SU-DHL-6 (cell line): Measurements from ENCODE around the gene FRY.
"Not testable (repeated sequence)": the region's sequence is repeated elsewhere in the genome, so short reads cannot be mapped to it uniquely, and the experiment has no call there.

Experiments
- H2AFZ ChIP-seq: fragments of 200-600 bp; sonication (generic); 2 replicates; pipeline ENCODE4 v1.6.1; 2014; ENCODE audit warnings: low read depth, mild to moderate bottlenecking, moderate library complexity, mixed read lengths, antibody characterized with exemption, low read length; ENCODE audit not compliant: severe bottlenecking
- H3F3A ChIP-seq: fragments of 200-600 bp; shearing (Covaris generic); 2 replicates; pipeline ENCODE4 v1.6.0; 2016; ENCODE audit warnings: antibody characterized with exemption, mild to moderate bottlenecking; ENCODE audit not compliant: insufficient read depth
- H3K27ac ChIP-seq: fragments of 200-600 bp; sonication (generic); 2 replicates; pipeline ENCODE4 v1.5.1; 2016; ENCODE audit warnings: low read depth, mild to moderate bottlenecking, low read length, moderate library complexity, mixed read lengths
- H3K27me3 ChIP-seq: fragments of 200-600 bp; sonication (generic), shearing (Covaris generic); 2 replicates; pipeline ENCODE4 v1.6.0; 2014; ENCODE audit warnings: mild to moderate bottlenecking, low read length
- H3K36me3 ChIP-seq: fragments of 200-600 bp; sonication (generic); 2 replicates; pipeline ENCODE4 v1.6.1; 2014; ENCODE audit warnings: mild to moderate bottlenecking, low read length, mixed read lengths
- H3K4me2 ChIP-seq: fragments of 300-600, 200-600 bp; shearing (Covaris generic), sonication (generic); 2 replicates; pipeline ENCODE4 v1.6.0; 2014; ENCODE audit warnings: low read length, low read depth, mild to moderate bottlenecking; ENCODE audit not compliant: poor library complexity, severe bottlenecking
- H3K4me3 ChIP-seq: fragments of 200-600 bp; sonication (generic); 2 replicates; pipeline ENCODE4 v1.5.1; 2014; ENCODE audit warnings: antibody characterized with exemption, low read length, mild to moderate bottlenecking, mixed read lengths; ENCODE audit not compliant: insufficient read depth, poor library complexity, severe bottlenecking
- H3K79me2 ChIP-seq: fragments of 200-600 bp; sonication (generic); 2 replicates; pipeline ENCODE4 v1.6.1; 2014; ENCODE audit warnings: mild to moderate bottlenecking, low read length, moderate library complexity; ENCODE audit not compliant: insufficient read depth
- H3K9ac ChIP-seq: fragments of 200-600 bp; sonication (generic); 2 replicates; pipeline ENCODE4 v1.7.0; 2014; ENCODE audit warnings: mild to moderate bottlenecking, low read length
- H3K9me2 ChIP-seq: fragments of 200-600 bp; sonication (generic); replicated peaks from 2 replicates; pipeline ENCODE4 v1.6.1; 2014; ENCODE audit warnings: low read length; ENCODE audit not compliant: insufficient read depth
- H3K9me3 ChIP-seq: fragments of 200-600 bp; sonication (generic); 2 replicates; pipeline ENCODE4 v1.6.1; 2014; ENCODE audit warnings: low read length, mixed read lengths; ENCODE audit not compliant: insufficient read depth
- H4K20me1 ChIP-seq: fragments of 200-600 bp; sonication (generic); 2 replicates; pipeline ENCODE4 v1.6.1; 2014; ENCODE audit warnings: low read depth, mild to moderate bottlenecking, antibody characterized with exemption, low read length, moderate library complexity, mixed read lengths
- CTCF ChIP-seq: fragments of 200-600 bp; sonication (generic); IDR thresholded peaks from one replicate; pipeline ENCODE4 v1.5.1; 2017; ENCODE audit warnings: antibody characterized with exemption, mild to moderate bottlenecking, low read length, moderate library complexity; ENCODE audit not compliant: insufficient read depth, poor library complexity, severe bottlenecking
- EZH2phosphoT487 ChIP-seq: fragments of 200-600 bp; sonication (generic), shearing (Covaris generic); conservative IDR thresholded peaks from 2 replicates; pipeline ENCODE4 v1.6.1; 2018; ENCODE audit warnings: mild to moderate bottlenecking, antibody characterized with exemption, low read length, moderate library complexity, mixed read lengths

The FRY gene

GRCh38 chr13:32047793-32048192 lies 16.2 kb downstream of the FRY start:
- H3K36me3 ChIP-seq = no peaks in the 10 kb centered on the region
- H2AFZ ChIP-seq = no peak overlapping the region
- no peak overlapping the region for H3K4me3 ChIP-seq
- no peak overlapping the region for H3K27ac ChIP-seq
- no peaks in the 10 kb centered on the region for H3K27me3 ChIP-seq
- no peaks in the 10 kb centered on the region for H3K9me3 ChIP-seq
- no peaks in the 10 kb centered on the region for H4K20me1 ChIP-seq
- no peaks in the 10 kb centered on the region for H3F3A ChIP-seq
- H3K79me2 ChIP-seq = no peaks in the 10 kb centered on the region
- no peak overlapping the region for H3K9ac ChIP-seq
- no peak overlapping the region for H3K4me2 ChIP-seq
- TF ChIP-seq EZH2phosphoT487 = no peak
- no peak for TF ChIP-seq CTCF
- H3K9me2 ChIP-seq = no peaks in the 10 kb centered on the region

- Histone ChIP-seq H3K9ac (no peak overlapping the region), H3K9me3 (no peaks in the 10 kb centered on the region), H3K4me3 (no peak overlapping the region), H3K79me2 (no peaks in the 10 kb centered on the region), H3K9me2 (no peaks in the 10 kb centered on the region), H3K27me3 (no peaks in the 10 kb centered on the region), H2AFZ (no peak overlapping the region), H3K36me3 (no peaks in the 10 kb centered on the region), H3K4me2 (no peak overlapping the region), H3K27ac (no peak overlapping the region), H4K20me1 (no peaks in the 10 kb centered on the region), H3F3A (no peaks in the 10 kb centered on the region)
- no peak for TF ChIP-seq CTCF
- no peak for TF ChIP-seq EZH2phosphoT487
Observed at GRCh38 chr13:32048816-32049215, 17.2 kb downstream of the FRY start.

GRCh38 chr13:32051156-32051555 lies 19.6 kb downstream of the FRY start:
- no peaks in the 10 kb centered on the region for H3K9me2 ChIP-seq
- no peak overlapping the region for H3K27ac ChIP-seq
- no peaks in the 10 kb centered on the region for H3K79me2 ChIP-seq
- H3K9ac ChIP-seq = no peak overlapping the region
- TF ChIP-seq EZH2phosphoT487 (no peak), CTCF (no peak)
- H3F3A ChIP-seq = no peaks in the 10 kb centered on the region
- no peaks in the 10 kb centered on the region for H3K9me3 ChIP-seq
- H4K20me1 ChIP-seq = no peaks in the 10 kb centered on the region
- no peak overlapping the region for H3K4me2 ChIP-seq
- H3K36me3 ChIP-seq = no peaks in the 10 kb centered on the region
- no peaks in the 10 kb centered on the region for H3K27me3 ChIP-seq
- no peak overlapping the region for H2AFZ ChIP-seq
- H3K4me3 ChIP-seq = no peak overlapping the region

GRCh38 chr13:32056316-32056715 lies 24.7 kb downstream of the FRY start:
- no peaks in the 10 kb centered on the region for H3K9me2 ChIP-seq
- no peaks in the 10 kb centered on the region for H3K36me3 ChIP-seq
- H3K9ac ChIP-seq = no peak overlapping the region
- H2AFZ ChIP-seq = no peak overlapping the region
- H4K20me1 ChIP-seq = no peaks in the 10 kb centered on the region
- H3K27ac ChIP-seq = no peak overlapping the region
- H3K4me2 ChIP-seq = no peak overlapping the region
- TF ChIP-seq EZH2phosphoT487 = no peak
- TF ChIP-seq CTCF = no peak
- no peaks in the 10 kb centered on the region for H3K9me3 ChIP-seq
- no peaks in the 10 kb centered on the region for H3K27me3 ChIP-seq
- H3K79me2 ChIP-seq = no peaks in the 10 kb centered on the region
- no peak overlapping the region for H3K4me3 ChIP-seq
- H3F3A ChIP-seq = no peaks in the 10 kb centered on the region

GRCh38 chr13:32057325-32057724 lies 25.8 kb downstream of the FRY start:
- H3K36me3 ChIP-seq, H3K4me3 ChIP-seq, H4K20me1 ChIP-seq, H3F3A ChIP-seq, H2AFZ ChIP-seq, H3K9ac ChIP-seq, H3K27ac ChIP-seq, H3K4me2 ChIP-seq, H3K9me2 ChIP-seq, H3K27me3 ChIP-seq, H3K9me3 ChIP-seq, H3K79me2 ChIP-seq: not testable (repeated sequence)
